HG03442 (cell line): ENCODE data around the gene MS4A12.
"Not testable (repeated sequence)": the region's sequence is repeated elsewhere in the genome, so short reads cannot be mapped to it uniquely, and the experiment has no call there.

Experiments
- ATAC-seq: cut with Tn5 transposase; IDR thresholded peaks from one replicate; pipeline ENCODE4 v1.9.1; 2021; ENCODE audit warnings: mild to moderate bottlenecking, moderate library complexity; ENCODE audit not compliant: unreplicated experiment

The MS4A12 gene

GRCh38 chr11:60492488-60493009, at the start of gene MS4A12:
Gene MS4A12, plus strand, starts transcription at chr11:60492778. Its CDS starts 4,541 bp downstream, at chr11:60497319.
- ATAC-seq: no peak

GRCh38 chr11:60447070-60447469, 45.5 kb upstream of the MS4A12 start:
- ATAC-seq: no peak

- no peak for ATAC-seq
Observed at GRCh38 chr11:60447846-60448245, 44.7 kb upstream of the MS4A12 start.

GRCh38 chr11:60451185-60451584, 41.4 kb upstream of the MS4A12 start:
- not testable (repeated sequence) for ATAC-seq

GRCh38 chr11:60454212-60454611, 38.4 kb upstream of the MS4A12 start:
- no peak for ATAC-seq

- peak; percentile 78 for ATAC-seq
Observed at GRCh38 chr11:60455531-60456042, 37.0 kb upstream of the MS4A12 start, which contains the start of gene MS4A1. Gene MS4A1, plus strand, starts transcription at chr11:60455847. Its CDS starts 6,528 bp downstream, at chr11:60462375.

GRCh38 chr11:60457576-60457975, 35.0 kb upstream of the MS4A12 start:
- peak; percentile 36 for ATAC-seq

GRCh38 chr11:60459345-60459744, 33.2 kb upstream of the MS4A12 start:
- ATAC-seq: no peak

GRCh38 chr11:60468829-60469228, 23.7 kb upstream of the MS4A12 start:
- ATAC-seq: no peak

GRCh38 chr11:60469723-60470122, 22.9 kb upstream of the MS4A12 start:
- ATAC-seq: no peak

GRCh38 chr11:60477035-60477445, 15.5 kb upstream of the MS4A12 start:
- ATAC-seq: no peak

GRCh38 chr11:60482361-60482760, 10.2 kb upstream of the MS4A12 start:
- no peak for ATAC-seq

- ATAC-seq: peak; percentile 95
Observed at GRCh38 chr11:60485987-60486386, 6.6 kb upstream of the MS4A12 start.

GRCh38 chr11:60493454-60493853, 876 bp downstream of the MS4A12 start:
- ATAC-seq: no peak

- ATAC-seq: peak; percentile 7
Observed at GRCh38 chr11:60498399-60498798, 5.8 kb downstream of the MS4A12 start.

GRCh38 chr11:60498853-60499252, 6.3 kb downstream of the MS4A12 start:
- ATAC-seq: peak; percentile 76

GRCh38 chr11:60500276-60500910, 7.8 kb downstream of the MS4A12 start:
- ATAC-seq: no peak

GRCh38 chr11:60502221-60502775, 9.7 kb downstream of the MS4A12 start:
- ATAC-seq: no peak

- ATAC-seq: no peak
Observed at GRCh38 chr11:60504219-60504905, 11.8 kb downstream of the MS4A12 start.

GRCh38 chr11:60509609-60510008, 17.0 kb downstream of the MS4A12 start:
- ATAC-seq: not testable (repeated sequence)

GRCh38 chr11:60510209-60510608, 17.6 kb downstream of the MS4A12 start:
- ATAC-seq: not testable (repeated sequence)

- no peak for ATAC-seq
Observed at GRCh38 chr11:60511393-60511792, 18.8 kb downstream of the MS4A12 start.
